CD14-positive monocyte (primary cell): ENCODE results near the gene FOLR3. TPM values are rescaled to one million over a fixed set of nuclear protein-coding genes. Genes with fewer than 3 reads are reported as not detected.

ENCODE experiments used
- DNase-seq, 3 donors: peaks; one replicate each; pipeline ENCODE4 v3.0.0-alpha.2; 2011 to 2022
- H2AFZ ChIP-seq: 2 replicates; pipeline ENCODE4 v1.6.0; 2012; ENCODE audit warnings: mild to moderate bottlenecking, low read depth, low read length, inconsistent platforms; ENCODE audit not compliant: insufficient read depth, poor library complexity, severe bottlenecking
- H3K27ac ChIP-seq, 2 donors: 1 replicate in 1 of 2; 2 replicates in 1 of 2; pipeline ENCODE4 v1.5.1; 2012 to 2013; ENCODE audit warnings: low read length in 2 of 2, control low read depth in 1 of 2, inconsistent platforms in 1 of 2, low read depth in 1 of 2, mild to moderate bottlenecking in 1 of 2
- H3K27me3 ChIP-seq, 2 donors: one replicate each; pipeline versions ENCODE4 v1.6.0 to v1.6.1; 2011 to 2013; ENCODE audit warnings: low read length in 2 of 2; ENCODE audit not compliant: control insufficient read depth in 2 of 2, insufficient read depth in 2 of 2
- H3K36me3 ChIP-seq, 2 donors: replicated peaks in 1 of 2; 1 replicate in 1 of 2; 2 replicates in 1 of 2; pipeline versions ENCODE4 v1.5.1 to v1.6.1; 2012 to 2013; ENCODE audit warnings: low read length in 2 of 2, control low read depth in 1 of 2, inconsistent platforms in 1 of 2, mild to moderate bottlenecking in 1 of 2; ENCODE audit not compliant: insufficient read depth in 2 of 2, control insufficient read depth in 1 of 2
- H3K4me1 ChIP-seq, 2 donors: 1 replicate in 1 of 2; 2 replicates in 1 of 2; pipeline versions ENCODE4 v1.5.1 to v1.6.1; 2012 to 2013; ENCODE audit warnings: low read length in 2 of 2, control low read depth in 1 of 2, inconsistent platforms in 1 of 2, mild to moderate bottlenecking in 1 of 2, moderate library complexity in 1 of 2; ENCODE audit not compliant: insufficient read depth in 2 of 2, control insufficient read depth in 1 of 2
- H3K4me2 ChIP-seq: replicated peaks from 2 replicates; pipeline ENCODE3; 2012; ENCODE audit warnings: low read length, moderate library complexity, mild to moderate bottlenecking; ENCODE audit not compliant: poor library complexity, severe bottlenecking; ENCODE audit errors: extremely low read depth
- H3K4me3 ChIP-seq, 3 experiments: fragments of 200-600 bp in 1 of 3; sonication (generic) in 1 of 3; replicated peaks in 1 of 3; 1 replicate in 2 of 3; 2 replicates in 1 of 3; pipeline ENCODE4 v1.5.1; 2011 to 2013; ENCODE audit warnings: low read length in 3 of 3, mild to moderate bottlenecking in 3 of 3, control low read depth in 2 of 3, low read depth in 2 of 3, inconsistent platforms in 1 of 3, moderate library complexity in 1 of 3
- H3K79me2 ChIP-seq: 2 replicates; pipeline ENCODE4 v1.6.0; 2012; ENCODE audit warnings: mild to moderate bottlenecking, control low read depth, inconsistent platforms, low read length, moderate library complexity; ENCODE audit not compliant: insufficient read depth
- H3K9ac ChIP-seq: 2 replicates; pipeline ENCODE4 v1.6.0; 2017; ENCODE audit warnings: low read length, mild to moderate bottlenecking; ENCODE audit not compliant: insufficient read depth, poor library complexity, severe bottlenecking
- H3K9me3 ChIP-seq, 2 donors: replicated peaks in 1 of 2; 1 replicate in 1 of 2; 2 replicates in 1 of 2; pipeline versions ENCODE4 v1.5.1 to v1.6.1; 2012 to 2013; ENCODE audit warnings: low read length in 2 of 2, control low read depth in 1 of 2; ENCODE audit not compliant: control insufficient read depth in 1 of 2, insufficient read depth in 1 of 2
- H4K20me1 ChIP-seq: 2 replicates; pipeline ENCODE4 v1.6.0; 2012; ENCODE audit warnings: mild to moderate bottlenecking, low read length, control low read depth, moderate library complexity; ENCODE audit not compliant: insufficient read depth
- H3K27ac Mint-ChIP-seq, 7 donors: one replicate each; pipeline ENCODE4 v1.8.0; 2020; ENCODE audit warnings: mild to moderate bottlenecking in 7 of 7, mixed read lengths in 7 of 7, moderate library complexity in 6 of 7, inconsistent platforms in 2 of 7
- H3K27me3 Mint-ChIP-seq, 3 donors: one replicate each; pipeline ENCODE4 v1.8.0; 2021 to 2022; ENCODE audit warnings: low read depth in 3 of 3, mild to moderate bottlenecking in 3 of 3, mixed read lengths in 3 of 3, moderate library complexity in 3 of 3, inconsistent platforms in 1 of 3
- H3K36me3 Mint-ChIP-seq, 2 donors: one replicate each; pipeline ENCODE4 v1.8.0; 2020; ENCODE audit warnings: mixed read lengths in 2 of 2, inconsistent platforms in 1 of 2, mild to moderate bottlenecking in 1 of 2
- H3K4me1 Mint-ChIP-seq: one replicate; pipeline ENCODE4 v1.8.0; 2020; ENCODE audit warnings: mild to moderate bottlenecking, mixed read lengths
- H3K4me3 Mint-ChIP-seq, 2 donors: one replicate each; pipeline ENCODE4 v1.8.0; 2020; ENCODE audit warnings: mild to moderate bottlenecking in 2 of 2, mixed read lengths in 2 of 2, moderate library complexity in 1 of 2
- H3K9me3 Mint-ChIP-seq, 7 donors: one replicate each; pipeline ENCODE4 v1.8.0; 2020 to 2022; ENCODE audit warnings: mixed read lengths in 7 of 7, mild to moderate bottlenecking in 6 of 7, moderate library complexity in 6 of 7, inconsistent platforms in 2 of 7
- CTCF ChIP-seq: fragments of 200-600 bp; IDR thresholded peaks from one replicate; pipeline ENCODE4 v1.8.0; 2022; ENCODE audit warnings: antibody characterized with exemption, mild to moderate bottlenecking
- WGBS: methylation state at CpG from one replicate; pipeline ENCODE4 v1.1.5; 2013; ENCODE audit warnings: missing lambda C conversion rate; ENCODE audit not compliant: insufficient coverage; 5-methylcytosine and 5-hydroxymethylcytosine counted together
- intact Hi-C, 2 donors: fragments of 100-400 bp; cut with micrococcal nuclease; formaldehyde crosslinking; loops; one replicate each; pipeline versions ENCODE4 v1.15.0 to v1.15.1; 2023
- polyA plus RNA-seq, 3 donors: library from polyadenylated mRNA; depleted of rRNA in 1 of 3; unstranded in 2 of 3; stranded (reverse) in 1 of 3; fragments of 300-500 nt in 2 of 3; fragments of >200 nt in 1 of 3; fragmentation: Illumina TruSeq in 2 of 3; gene quantifications; 1 replicate in 2 of 3; 2 replicates in 1 of 3; pipeline ENCODE4 v1.2.3, GENCODE V29; 2012 to 2021

FOLR3 gene
- polyA plus RNA-seq, 3 donors: 22.3 to 330 (median 74.0) TPM

GRCh38 chr11:72112143-72112977 is 23.2 kb upstream of the FOLR3 start, which contains the start of gene ANAPC15:
ANAPC15 (minus strand) TSS chr11:72112695; CDS start chr11:72111276, 1,419 bp downstream.
- H3K27ac Mint-ChIP-seq: peak within 1 kb of the TSS; percentile 99 to 100 (median 100)
- H3K9me3 Mint-ChIP-seq: peaks cover 0 to 5% (median 0%) of the 10 kb centered on the region in 7 donors
- peaks cover 38% of the 10 kb centered on the region for H3K4me1 Mint-ChIP-seq
- peak within 1 kb of the TSS; percentile 89 to 97 for H3K4me3 Mint-ChIP-seq
- Histone ChIP-seq H3K36me3 (peaks cover 28 to 33% of the 10 kb centered on the region in 2 donors), H3K4me2 (peak within 1 kb of the TSS; percentile 77), H3K4me1 (peaks cover 36 to 39% of the 10 kb centered on the region in 2 donors), H4K20me1 (no peaks in the 10 kb centered on the region), H3K9me3 (no peaks in the 10 kb centered on the region), H3K79me2 (peaks cover 10% of the 10 kb centered on the region), H3K27me3 (no peaks in the 10 kb centered on the region), H3K9ac (peak within 1 kb of the TSS; percentile 87), H2AFZ (peak within 1 kb of the TSS; percentile 77), H3K4me3 (peak within 1 kb of the TSS; percentile 69 to 86 (median 71)), H3K27ac (peak within 1 kb of the TSS; percentile 94 to 99)
- WGBS: under 1% methylated on average over 40 of the region's 49 CpGs
- intact Hi-C loops: no loop called here
- no peak for TF ChIP-seq CTCF
- H3K27me3 Mint-ChIP-seq: peaks cover 0 to 6% (median 0%) of the 10 kb centered on the region in 3 donors
- peaks cover 43 to 45% of the 10 kb centered on the region in 2 donors for H3K36me3 Mint-ChIP-seq
- DNase-seq: peak; percentile 99 to 100 (median 99)

- Mint-ChIP-seq H3K27ac (peak overlapping the region; percentile 99 to 100 (median 100)), H3K4me3 (peak overlapping the region; percentile 89 to 97), H3K4me1 (peaks cover 38% of the 10 kb centered on the region), H3K9me3 (peaks cover 0 to 5% (median 0%) of the 10 kb centered on the region in 7 donors), H3K36me3 (peaks cover 35 to 37% of the 10 kb centered on the region in 2 donors), H3K27me3 (peaks cover 0 to 6% (median 0%) of the 10 kb centered on the region in 3 donors)
- Histone ChIP-seq H3K9ac (peak overlapping the region; percentile 87), H3K79me2 (peaks cover 10% of the 10 kb centered on the region), H3K27ac (peak overlapping the region; percentile 94 to 99), H3K36me3 (peaks cover 23 to 25% of the 10 kb centered on the region in 2 donors), H3K4me3 (peak overlapping the region; percentile 69 to 86 (median 71)), H4K20me1 (no peaks in the 10 kb centered on the region), H3K4me2 (peak overlapping the region; percentile 77), H2AFZ (peak overlapping the region; percentile 77), H3K4me1 (peaks cover 36 to 39% of the 10 kb centered on the region in 2 donors), H3K9me3 (no peaks in the 10 kb centered on the region), H3K27me3 (no peaks in the 10 kb centered on the region)
- intact Hi-C loops: no loop called here
- no peak for DNase-seq
- WGBS: 63% methylated on average over 5 of the region's 9 CpGs
- no peak for TF ChIP-seq CTCF
Measured at GRCh38 chr11:72112978-72113808, 22.3 kb upstream of the FOLR3 start.
